Measurements from ENCODE around the gene ALG2. TPM values are rescaled to one million over a fixed set of nuclear protein-coding genes. Genes with fewer than 3 reads are reported as not detected.

ALG2 gene
- polyA plus RNA-seq, 1 of the 3 experiments (the other 2 are of a cell fraction): 31.6 TPM

- TF ChIP-seq USF1 (IDR thresholded peaks at IDR 0.05; ENCODE audit: borderline replicate concordance, low read depth) (no peak), USF2 (IDR thresholded peaks at IDR 0.05; ENCODE audit: borderline replicate concordance, low read depth, low read length) (no peak), YY1 (IDR thresholded peaks at IDR 0.05; ENCODE audit: low read depth) (no peak), SIN3A (IDR thresholded peaks at IDR 0.05; ENCODE audit: borderline replicate concordance, low read depth, low read length) (no peak), NFIC (IDR thresholded peaks at IDR 0.05; ENCODE audit: borderline replicate concordance) (no peak), RXRA (IDR thresholded peaks at IDR 0.05; ENCODE audit: borderline replicate concordance, low read depth) (no peak), CHD2 (IDR thresholded peaks at IDR 0.05; ENCODE audit: low read length, partially characterized antibody) (no peak), SMC3 (IDR thresholded peaks at IDR 0.05; ENCODE audit: low read depth, low read length) (no peak)
Observed at GRCh38 chr9:99189887-99190596, 31.7 kb downstream of the ALG2 start (continued).

- no peak for DNase-seq
- H3K9ac ChIP-seq: no peak overlapping the region
- H3K27me3 ChIP-seq (ENCODE audit: insufficient read depth): no peaks in the 10 kb centered on the region
- no peaks in the 10 kb centered on the region for H3K36me3 ChIP-seq (replicated peaks in 1 of 2; ENCODE audit: control insufficient read depth in 1 of 2, insufficient read depth in 2 of 2, low read length in 1 of 2)
- H3K27ac ChIP-seq (ENCODE audit: low read depth in 2 of 2, low read length in 1 of 2): no peak overlapping the region
- CTCF ChIA-PET: no interaction called here
- H3K4me2 ChIP-seq: no peak overlapping the region
- H3K4me3 ChIP-seq (ENCODE audit: low read depth in 2 of 2, low read length in 1 of 2): no peak overlapping the region
- TF ChIP-seq IRF3 (IDR thresholded peaks at IDR 0.05; ENCODE audit: low read depth, low read length): no peak
- TF ChIP-seq RAD21 (IDR thresholded peaks at IDR 0.05; ENCODE audit: low read length): no peak
- TF ChIP-seq RFX5 (IDR thresholded peaks at IDR 0.05; ENCODE audit: low read length): no peak
- no peak for TF ChIP-seq EP300 (IDR thresholded peaks at IDR 0.05; ENCODE audit: borderline replicate concordance in 1 of 2, low read depth in 1 of 2, low read length in 1 of 2)
- no peak for TF ChIP-seq PBX3 (IDR thresholded peaks at IDR 0.05)
- TF ChIP-seq EZH2phosphoT487 (IDR thresholded peaks at IDR 0.05; ENCODE audit: borderline replicate concordance, low read depth): no peak
- no peak for TF ChIP-seq GABPA (IDR thresholded peaks at IDR 0.05; ENCODE audit: low read depth)
- no peak for TF ChIP-seq RCOR1 (IDR thresholded peaks at IDR 0.05; ENCODE audit: low read length)
- TF ChIP-seq NRF1 (IDR thresholded peaks at IDR 0.05; ENCODE audit: low read depth, low read length): no peak
- no peaks in the 10 kb centered on the region for H3K79me2 ChIP-seq (ENCODE audit: insufficient read depth)
- no peaks in the 10 kb centered on the region for H3K9me3 ChIP-seq
- H3K9me2 ChIP-seq: no peaks in the 10 kb centered on the region
- no peak overlapping the region for H2AFZ ChIP-seq (ENCODE audit: low read depth)
- peaks cover 3 to 13% of the 10 kb centered on the region in 2 experiments; a peak in 1 of 4 replicates for H3K4me1 ChIP-seq (ENCODE audit: control insufficient read depth in 1 of 2, insufficient read depth in 2 of 2, low read depth in 1 of 2, low read length in 1 of 2)
- 57% methylated on average over 2 of the region's 2 CpGs for WGBS (ENCODE audit: low lambda C conversion rate)
- no peaks in the 10 kb centered on the region for H4K20me1 ChIP-seq (ENCODE audit: insufficient read depth)
- POLR2A ChIA-PET: no interaction called here
- no peaks in the 10 kb centered on the region for H3F3A ChIP-seq (replicated peaks; ENCODE audit: insufficient read depth)
Observed at GRCh38 chr9:99189186-99189585, 32.6 kb downstream of the ALG2 start.
